ENCODE measurements around the gene PRIM2. TPM values are rescaled to one million over a fixed set of nuclear protein-coding genes. Genes with fewer than 3 reads are reported as not detected.

Gene PRIM2
- polyA plus RNA-seq, 1 donor (not counting 4 experiments of a cell fraction or from before 2014, with no cell fraction given), result 12.8 TPM

GRCh38 chr6:57302477-57302876 is 15.0 kb upstream of the PRIM2 start:
- FAIRE-seq, result no peak
- no peak overlapping the region for H3K9ac ChIP-seq (ENCODE audit: control insufficient read depth, extremely low read depth, insufficient read depth, low read length)
- H3K27ac ChIP-seq (ENCODE audit: control insufficient read depth, insufficient read depth, low read length), result no peak overlapping the region
- H3K4me3 ChIP-seq (ENCODE audit: control insufficient read depth in 2 of 3, extremely low read depth in 1 of 3, insufficient read depth in 2 of 3, low read depth in 1 of 3, low read length in 3 of 3), result no peak overlapping the region
- no peaks in the 10 kb centered on the region for H3K36me3 ChIP-seq (ENCODE audit: control insufficient read depth in 2 of 2, extremely low read depth in 1 of 2, insufficient read depth in 2 of 2, low read length in 2 of 2)
- no peak overlapping the region for H2AFZ ChIP-seq (ENCODE audit: control insufficient read depth, low read length)
- no peaks in the 10 kb centered on the region for H3K27me3 ChIP-seq (ENCODE audit: control insufficient read depth, extremely low read depth, insufficient read depth, low read length)
- no peak for DNase-seq (ENCODE audit: low read depth, low spot score)
- no peaks in the 10 kb centered on the region for H3K9me1 ChIP-seq (ENCODE audit: control insufficient read depth, extremely low read depth, insufficient read depth, low read length)
- no peak overlapping the region for H3K4me2 ChIP-seq (ENCODE audit: control insufficient read depth, extremely low read depth, insufficient read depth, low read depth, low read length)
- TF ChIP-seq, protein P1, sequence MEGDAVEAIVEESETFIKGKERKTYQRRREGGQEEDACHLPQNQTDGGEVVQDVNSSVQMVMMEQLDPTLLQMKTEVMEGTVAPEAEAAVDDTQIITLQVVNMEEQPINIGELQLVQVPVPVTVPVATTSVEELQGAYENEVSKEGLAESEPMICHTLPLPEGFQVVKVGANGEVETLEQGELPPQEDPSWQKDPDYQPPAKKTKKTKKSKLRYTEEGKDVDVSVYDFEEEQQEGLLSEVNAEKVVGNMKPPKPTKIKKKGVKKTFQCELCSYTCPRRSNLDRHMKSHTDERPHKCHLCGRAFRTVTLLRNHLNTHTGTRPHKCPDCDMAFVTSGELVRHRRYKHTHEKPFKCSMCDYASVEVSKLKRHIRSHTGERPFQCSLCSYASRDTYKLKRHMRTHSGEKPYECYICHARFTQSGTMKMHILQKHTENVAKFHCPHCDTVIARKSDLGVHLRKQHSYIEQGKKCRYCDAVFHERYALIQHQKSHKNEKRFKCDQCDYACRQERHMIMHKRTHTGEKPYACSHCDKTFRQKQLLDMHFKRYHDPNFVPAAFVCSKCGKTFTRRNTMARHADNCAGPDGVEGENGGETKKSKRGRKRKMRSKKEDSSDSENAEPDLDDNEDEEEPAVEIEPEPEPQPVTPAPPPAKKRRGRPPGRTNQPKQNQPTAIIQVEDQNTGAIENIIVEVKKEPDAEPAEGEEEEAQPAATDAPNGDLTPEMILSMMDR (optimal IDR thresholded peaks at IDR 0.05 in 1 of 3, IDR thresholded peaks at IDR 0.05 in 1 of 3, conservative IDR thresholded peaks at IDR 0.05 in 1 of 3; ENCODE audit: extremely low read depth in 1 of 3, insufficient read depth in 2 of 3, low read length in 3 of 3), result no peak
- no peak for TF ChIP-seq EZH2 (IDR thresholded peaks at IDR 0.05; ENCODE audit: low read length)
- no peaks in the 10 kb centered on the region for H3K4me1 ChIP-seq (ENCODE audit: control insufficient read depth, extremely low read depth, insufficient read depth, low read length)
- dilution Hi-C loops (cut with MboI; ENCODE audit: extremely low pct_ligation_motif_present, low sequenced_read_pairs), result no loop called here
- H3K9me3 ChIP-seq (ENCODE audit: control insufficient read depth, low read depth, low read length), result no peaks in the 10 kb centered on the region
- no peaks in the 10 kb centered on the region for H3K79me2 ChIP-seq (ENCODE audit: control insufficient read depth, insufficient read depth, low read length)
- no peaks in the 10 kb centered on the region for H4K20me1 ChIP-seq (ENCODE audit: control insufficient read depth, extremely low read depth, insufficient read depth, low read length)

- H3K9me1 ChIP-seq (ENCODE audit: control insufficient read depth, extremely low read depth, insufficient read depth, low read length), result no peaks in the 10 kb centered on the region
- FAIRE-seq, result no peak
- dilution Hi-C loops (cut with MboI; ENCODE audit: extremely low pct_ligation_motif_present, low sequenced_read_pairs), result no loop called here
- H3K9ac ChIP-seq (ENCODE audit: control insufficient read depth, extremely low read depth, insufficient read depth, low read length), result no peak overlapping the region
- H4K20me1 ChIP-seq (ENCODE audit: control insufficient read depth, extremely low read depth, insufficient read depth, low read length), result no peaks in the 10 kb centered on the region
- no peaks in the 10 kb centered on the region for H3K27me3 ChIP-seq (ENCODE audit: control insufficient read depth, extremely low read depth, insufficient read depth, low read length)
- H3K27ac ChIP-seq (ENCODE audit: control insufficient read depth, insufficient read depth, low read length), result no peak overlapping the region
- TF ChIP-seq, protein P1 (optimal IDR thresholded peaks at IDR 0.05 in 1 of 3, IDR thresholded peaks at IDR 0.05 in 1 of 3, conservative IDR thresholded peaks at IDR 0.05 in 1 of 3; ENCODE audit: extremely low read depth in 1 of 3, insufficient read depth in 2 of 3, low read length in 3 of 3), result no peak
- TF ChIP-seq EZH2 (IDR thresholded peaks at IDR 0.05; ENCODE audit: low read length), result no peak
- no peaks in the 10 kb centered on the region for H3K4me1 ChIP-seq (ENCODE audit: control insufficient read depth, extremely low read depth, insufficient read depth, low read length)
- H3K4me3 ChIP-seq (ENCODE audit: control insufficient read depth in 2 of 3, extremely low read depth in 1 of 3, insufficient read depth in 2 of 3, low read depth in 1 of 3, low read length in 3 of 3), result no peak overlapping the region
- no peaks in the 10 kb centered on the region for H3K9me3 ChIP-seq (ENCODE audit: control insufficient read depth, low read depth, low read length)
- no peak overlapping the region for H2AFZ ChIP-seq (ENCODE audit: control insufficient read depth, low read length)
- no peaks in the 10 kb centered on the region for H3K36me3 ChIP-seq (ENCODE audit: control insufficient read depth in 2 of 2, extremely low read depth in 1 of 2, insufficient read depth in 2 of 2, low read length in 2 of 2)
- H3K4me2 ChIP-seq (ENCODE audit: control insufficient read depth, extremely low read depth, insufficient read depth, low read depth, low read length), result no peak overlapping the region
- no peaks in the 10 kb centered on the region for H3K79me2 ChIP-seq (ENCODE audit: control insufficient read depth, insufficient read depth, low read length)
- no peak for DNase-seq (ENCODE audit: low read depth, low spot score)
These were observed 13.3 kb upstream of the PRIM2 start for GRCh38 chr6:57303931-57304681.

Data from keratinocyte (primary cell).